ENCODE measurements around the gene PRUNE2. TPM values are rescaled to one million over a fixed set of nuclear protein-coding genes. Genes with fewer than 3 reads are reported as not detected.

Gene PRUNE2
- total and polyA plus RNA-seq, 4 donors, result 1.3 to 4.5 (median 1.6) TPM

DNA sequence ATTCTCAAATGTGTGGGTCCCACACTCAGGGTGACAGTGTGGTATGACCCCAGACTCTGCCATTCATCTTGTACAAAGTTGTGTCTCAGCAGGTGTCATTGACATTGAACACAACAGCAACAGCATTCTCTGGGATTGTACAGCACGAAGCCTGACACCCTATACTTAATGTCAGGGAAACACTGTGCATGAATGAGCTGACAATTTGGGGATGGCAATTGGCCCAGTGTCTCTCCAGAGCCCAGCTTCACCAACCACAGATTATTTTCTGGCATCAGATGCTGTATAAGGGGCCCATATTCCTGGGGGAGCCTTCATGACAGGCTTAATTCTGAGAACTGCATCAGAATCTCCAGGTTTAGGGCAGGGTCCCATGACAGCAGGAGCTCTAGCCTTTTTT is 303.7 kb downstream of the PRUNE2 start:
- no peak overlapping the region for H3K27ac ChIP-seq (ENCODE audit: low read depth in 1 of 2, low read length in 2 of 2)
- 87% methylated on average over 1 of the region's 1 CpG for WGBS
- TF ChIP-seq NR2F2 (IDR thresholded peaks at IDR 0.05), result no peak
- TF ChIP-seq FOXA1 (IDR thresholded peaks at IDR 0.05), result no peak
- no peak for TF ChIP-seq TAF1 (conservative IDR thresholded peaks at IDR 0.05)
- no peak for TF ChIP-seq YY1 (IDR thresholded peaks at IDR 0.05)
- no peaks in the 10 kb centered on the region for H3K4me1 ChIP-seq (ENCODE audit: control insufficient read depth in 4 of 4, insufficient read depth in 4 of 4, low read length in 3 of 4)
- H3K9me3 ChIP-seq (ENCODE audit: control insufficient read depth in 4 of 4, low read length in 3 of 4), result no peaks in the 10 kb centered on the region
- no peaks in the 10 kb centered on the region for H3K27me3 ChIP-seq (ENCODE audit: control insufficient read depth in 4 of 4, insufficient read depth in 4 of 4, low read length in 3 of 4)
- no peak overlapping the region for H3K4me3 ChIP-seq (ENCODE audit: low read depth in 1 of 3, low read length in 3 of 3)
- no peaks in the 10 kb centered on the region for H3K36me3 ChIP-seq (ENCODE audit: control insufficient read depth in 4 of 4, insufficient read depth in 3 of 4, low read depth in 1 of 4, low read length in 3 of 4)
- no peak for DNase-seq (ENCODE audit: low spot score)
- H3K9ac ChIP-seq (ENCODE audit: low read depth in 1 of 2, low read length in 2 of 2), result no peak overlapping the region

- WGBS, result 37% methylated on average over 2 of the region's 2 CpGs
- no peak for TF ChIP-seq NR2F2 (IDR thresholded peaks at IDR 0.05)
- no peak for TF ChIP-seq RXRA (IDR thresholded peaks at IDR 0.05)
- TF ChIP-seq FOXA1 (IDR thresholded peaks at IDR 0.05), result no peak
- no peak for TF ChIP-seq GABPA (IDR thresholded peaks at IDR 0.05 in 1 of 2, conservative IDR thresholded peaks at IDR 0.05 in 1 of 2)
- no peak for TF ChIP-seq HNF4G (IDR thresholded peaks at IDR 0.05)
- no peak for TF ChIP-seq YY1 (IDR thresholded peaks at IDR 0.05)
- TF ChIP-seq, protein P1, sequence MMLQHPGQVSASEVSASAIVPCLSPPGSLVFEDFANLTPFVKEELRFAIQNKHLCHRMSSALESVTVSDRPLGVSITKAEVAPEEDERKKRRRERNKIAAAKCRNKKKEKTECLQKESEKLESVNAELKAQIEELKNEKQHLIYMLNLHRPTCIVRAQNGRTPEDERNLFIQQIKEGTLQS (IDR thresholded peaks at IDR 0.05), result no peak
- no peak for TF ChIP-seq FOXA2 (IDR thresholded peaks at IDR 0.05)
- no peak for TF ChIP-seq HNF4A (conservative IDR thresholded peaks at IDR 0.05)
- TF ChIP-seq, protein P2, sequence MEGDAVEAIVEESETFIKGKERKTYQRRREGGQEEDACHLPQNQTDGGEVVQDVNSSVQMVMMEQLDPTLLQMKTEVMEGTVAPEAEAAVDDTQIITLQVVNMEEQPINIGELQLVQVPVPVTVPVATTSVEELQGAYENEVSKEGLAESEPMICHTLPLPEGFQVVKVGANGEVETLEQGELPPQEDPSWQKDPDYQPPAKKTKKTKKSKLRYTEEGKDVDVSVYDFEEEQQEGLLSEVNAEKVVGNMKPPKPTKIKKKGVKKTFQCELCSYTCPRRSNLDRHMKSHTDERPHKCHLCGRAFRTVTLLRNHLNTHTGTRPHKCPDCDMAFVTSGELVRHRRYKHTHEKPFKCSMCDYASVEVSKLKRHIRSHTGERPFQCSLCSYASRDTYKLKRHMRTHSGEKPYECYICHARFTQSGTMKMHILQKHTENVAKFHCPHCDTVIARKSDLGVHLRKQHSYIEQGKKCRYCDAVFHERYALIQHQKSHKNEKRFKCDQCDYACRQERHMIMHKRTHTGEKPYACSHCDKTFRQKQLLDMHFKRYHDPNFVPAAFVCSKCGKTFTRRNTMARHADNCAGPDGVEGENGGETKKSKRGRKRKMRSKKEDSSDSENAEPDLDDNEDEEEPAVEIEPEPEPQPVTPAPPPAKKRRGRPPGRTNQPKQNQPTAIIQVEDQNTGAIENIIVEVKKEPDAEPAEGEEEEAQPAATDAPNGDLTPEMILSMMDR (IDR thresholded peaks at IDR 0.05; ENCODE audit: low read depth, low read length, missing input control), result no peak
- no peaks in the 10 kb centered on the region for H3K4me1 ChIP-seq (ENCODE audit: control insufficient read depth in 4 of 4, insufficient read depth in 4 of 4, low read length in 3 of 4)
- H3K9me3 ChIP-seq (ENCODE audit: control insufficient read depth in 4 of 4, low read length in 3 of 4), result no peaks in the 10 kb centered on the region
- H3K9ac ChIP-seq (ENCODE audit: low read depth in 1 of 2, low read length in 2 of 2), result no peak overlapping the region
- no peaks in the 10 kb centered on the region for H3K36me3 ChIP-seq (ENCODE audit: control insufficient read depth in 4 of 4, insufficient read depth in 3 of 4, low read depth in 1 of 4, low read length in 3 of 4)
- H3K27me3 ChIP-seq (ENCODE audit: control insufficient read depth in 4 of 4, insufficient read depth in 4 of 4, low read length in 3 of 4), result peaks cover 0 to 3% (median 0%) of the 10 kb centered on the region in 4 donors
- H3K4me3 ChIP-seq (ENCODE audit: low read depth in 1 of 3, low read length in 3 of 3), result no peak overlapping the region
- no peak for DNase-seq (ENCODE audit: low spot score)
- H3K27ac ChIP-seq (ENCODE audit: low read depth in 1 of 2, low read length in 2 of 2), result no peak overlapping the region
Measured at GRCh38 chr9:76600007-76600615, 305.8 kb downstream of the PRUNE2 start.

GRCh38 chr9:76598981-76599380 is 306.9 kb downstream of the PRUNE2 start:
- Histone ChIP-seq H3K27ac (ENCODE audit: low read depth in 1 of 2, low read length in 2 of 2) (no peak overlapping the region), H3K27me3 (ENCODE audit: control insufficient read depth in 4 of 4, insufficient read depth in 4 of 4, low read length in 3 of 4) (peaks cover 0 to 3% (median 0%) of the 10 kb centered on the region in 4 donors), H3K9ac (ENCODE audit: low read depth in 1 of 2, low read length in 2 of 2) (no peak overlapping the region), H3K4me1 (ENCODE audit: control insufficient read depth in 4 of 4, insufficient read depth in 4 of 4, low read length in 3 of 4) (no peaks in the 10 kb centered on the region), H3K9me3 (ENCODE audit: control insufficient read depth in 4 of 4, low read length in 3 of 4) (no peaks in the 10 kb centered on the region), H3K4me3 (ENCODE audit: low read depth in 1 of 3, low read length in 3 of 3) (no peak overlapping the region), H3K36me3 (ENCODE audit: control insufficient read depth in 4 of 4, insufficient read depth in 3 of 4, low read depth in 1 of 4, low read length in 3 of 4) (no peaks in the 10 kb centered on the region)
- TF ChIP-seq FOXA1 (IDR thresholded peaks at IDR 0.05) (no peak), FOXA2 (IDR thresholded peaks at IDR 0.05) (no peak), RXRA (IDR thresholded peaks at IDR 0.05) (no peak), MAX (IDR thresholded peaks at IDR 0.05) (no peak), YY1 (IDR thresholded peaks at IDR 0.05) (no peak), NR2F2 (IDR thresholded peaks at IDR 0.05) (no peak), SP1 (IDR thresholded peaks at IDR 0.05) (no peak), HNF4A (conservative IDR thresholded peaks at IDR 0.05) (no peak)
- TF ChIP-seq, protein P3, sequence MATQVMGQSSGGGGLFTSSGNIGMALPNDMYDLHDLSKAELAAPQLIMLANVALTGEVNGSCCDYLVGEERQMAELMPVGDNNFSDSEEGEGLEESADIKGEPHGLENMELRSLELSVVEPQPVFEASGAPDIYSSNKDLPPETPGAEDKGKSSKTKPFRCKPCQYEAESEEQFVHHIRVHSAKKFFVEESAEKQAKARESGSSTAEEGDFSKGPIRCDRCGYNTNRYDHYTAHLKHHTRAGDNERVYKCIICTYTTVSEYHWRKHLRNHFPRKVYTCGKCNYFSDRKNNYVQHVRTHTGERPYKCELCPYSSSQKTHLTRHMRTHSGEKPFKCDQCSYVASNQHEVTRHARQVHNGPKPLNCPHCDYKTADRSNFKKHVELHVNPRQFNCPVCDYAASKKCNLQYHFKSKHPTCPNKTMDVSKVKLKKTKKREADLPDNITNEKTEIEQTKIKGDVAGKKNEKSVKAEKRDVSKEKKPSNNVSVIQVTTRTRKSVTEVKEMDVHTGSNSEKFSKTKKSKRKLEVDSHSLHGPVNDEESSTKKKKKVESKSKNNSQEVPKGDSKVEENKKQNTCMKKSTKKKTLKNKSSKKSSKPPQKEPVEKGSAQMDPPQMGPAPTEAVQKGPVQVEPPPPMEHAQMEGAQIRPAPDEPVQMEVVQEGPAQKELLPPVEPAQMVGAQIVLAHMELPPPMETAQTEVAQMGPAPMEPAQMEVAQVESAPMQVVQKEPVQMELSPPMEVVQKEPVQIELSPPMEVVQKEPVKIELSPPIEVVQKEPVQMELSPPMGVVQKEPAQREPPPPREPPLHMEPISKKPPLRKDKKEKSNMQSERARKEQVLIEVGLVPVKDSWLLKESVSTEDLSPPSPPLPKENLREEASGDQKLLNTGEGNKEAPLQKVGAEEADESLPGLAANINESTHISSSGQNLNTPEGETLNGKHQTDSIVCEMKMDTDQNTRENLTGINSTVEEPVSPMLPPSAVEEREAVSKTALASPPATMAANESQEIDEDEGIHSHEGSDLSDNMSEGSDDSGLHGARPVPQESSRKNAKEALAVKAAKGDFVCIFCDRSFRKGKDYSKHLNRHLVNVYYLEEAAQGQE (IDR thresholded peaks at IDR 0.05), result no peak
- DNase-seq (ENCODE audit: low spot score), result no peak
- 82% methylated on average over 4 of the region's 4 CpGs for WGBS
